H1 (cell line): ENCODE data around the gene ARHGEF18. TPM values are rescaled to one million over a fixed set of nuclear protein-coding genes. Genes with fewer than 3 reads are reported as not detected.

Source experiments
- CTCF ChIA-PET: fragments of 300-600 bp; sonication (Branson Sonifier 250); formaldehyde crosslinking; loops from one replicate; lab custom pipeline; 2021; ENCODE audit not compliant: partially characterized antibody; lab: Charles Lee
- POLR2A ChIA-PET: fragments of 300-600 bp; sonication (Branson Sonifier 250); formaldehyde crosslinking; loops from one replicate; lab custom pipeline; 2021; ENCODE audit warnings: inconsistent platforms; ENCODE audit not compliant: partially characterized antibody; lab: Charles Lee
- DNase-seq, 2 experiments: peaks; one replicate each; pipeline versions ENCODE4 v3.0.0 to v3.0.0-alpha.2; 2010 to 2022; ENCODE audit warnings: low spot score in 2 of 2, low read depth in 1 of 2, mixed read lengths in 1 of 2
- FAIRE-seq: peaks from 2 replicates; lab custom pipeline; 2011; peaks lifted over from hg19 to GRCh38; lab: Jason Lieb, UNC
- H2AFZ ChIP-seq: 2 replicates; pipeline ENCODE4 v1.8.1; 2012; ENCODE audit warnings: low read length, inconsistent platforms
- H2AK5ac ChIP-seq: 2 replicates; pipeline ENCODE4 v1.6.1; 2013; ENCODE audit warnings: low read depth, low read length
- H2BK120ac ChIP-seq: replicated peaks from 2 replicates; pipeline ENCODE3; 2013; ENCODE audit warnings: low read depth, low read length, inconsistent platforms
- H2BK12ac ChIP-seq: 2 replicates; pipeline ENCODE4 v1.6.1; 2013; ENCODE audit warnings: low read depth, low read length
- H2BK15ac ChIP-seq: 2 replicates; pipeline ENCODE4 v1.6.1; 2013; ENCODE audit warnings: low read length
- H2BK20ac ChIP-seq: 2 replicates; pipeline ENCODE4 v1.6.1; 2013; ENCODE audit warnings: low read length
- H2BK5ac ChIP-seq: 2 replicates; pipeline ENCODE4 v1.6.1; 2013; ENCODE audit warnings: low read depth, low read length
- H3K14ac ChIP-seq: 2 replicates; pipeline ENCODE4 v1.6.1; 2013; ENCODE audit warnings: inconsistent platforms; ENCODE audit not compliant: insufficient read length
- H3K18ac ChIP-seq: 2 replicates; pipeline ENCODE4 v1.6.1; 2013; ENCODE audit warnings: low read length; ENCODE audit errors: extremely low read depth
- H3K23ac ChIP-seq: 2 replicates; pipeline ENCODE4 v1.6.1; 2013; ENCODE audit warnings: inconsistent platforms; ENCODE audit not compliant: insufficient read length
- H3K23me2 ChIP-seq: 2 replicates; pipeline ENCODE4 v1.6.1; 2013; ENCODE audit warnings: low read depth, low read length
- H3K27ac ChIP-seq: 2 replicates; pipeline ENCODE4 v1.6.1; 2011; ENCODE audit warnings: low read depth, low read length, inconsistent platforms
- H3K27me3 ChIP-seq, 4 experiments: replicated peaks in 1 of 4; 1 replicate in 1 of 4; 2 replicates in 3 of 4; pipeline versions ENCODE4 v1.6.1 to v1.8.1; 2011 to 2013; ENCODE audit warnings: low read length in 3 of 4, mild to moderate bottlenecking in 3 of 4, inconsistent platforms in 2 of 4, mixed read lengths in 2 of 4, moderate library complexity in 1 of 4; ENCODE audit not compliant: control insufficient read depth in 3 of 4, insufficient read depth in 3 of 4; ENCODE audit errors: extremely low read depth in 1 of 4
- H3K36me3 ChIP-seq, 4 experiments: 2 replicates each; pipeline versions ENCODE4 v1.6.1 to v1.8.1; 2011 to 2013; ENCODE audit warnings: mild to moderate bottlenecking in 4 of 4, low read length in 3 of 4, moderate library complexity in 2 of 4, control low read depth in 1 of 4, inconsistent platforms in 1 of 4; ENCODE audit not compliant: insufficient read depth in 4 of 4, control insufficient read depth in 2 of 4
- H3K4ac ChIP-seq: replicated peaks from 2 replicates; pipeline ENCODE3; 2013; ENCODE audit warnings: low read length, low read depth, mixed read lengths, inconsistent platforms; ENCODE audit not compliant: insufficient read length
- H3K4me1 ChIP-seq, 4 experiments: replicated peaks in 1 of 4; 1 replicate in 1 of 4; 2 replicates in 3 of 4; pipeline versions ENCODE4 v1.6.1 to v1.8.1; 2011 to 2013; ENCODE audit warnings: low read length in 3 of 4, inconsistent platforms in 2 of 4, mixed read lengths in 1 of 4; ENCODE audit not compliant: insufficient read depth in 4 of 4, control insufficient read depth in 3 of 4
- H3K4me2 ChIP-seq, 2 experiments: 2 replicates each; pipeline versions ENCODE4 v1.6.1 to v1.8.1; 2011 to 2013; ENCODE audit warnings: low read depth in 2 of 2, low read length in 2 of 2, control low read depth in 1 of 2, inconsistent platforms in 1 of 2, mild to moderate bottlenecking in 1 of 2; ENCODE audit not compliant: insufficient read depth in 1 of 2
- H3K4me3 ChIP-seq, 4 experiments: fragments of 200-600, 300-600 bp in 1 of 4; sonication (generic), shearing (Covaris generic), sonication (Bioruptor Twin) in 1 of 4; 2 replicates each; pipeline versions ENCODE4 v1.5.1 to v1.8.1; 2011 to 2016; ENCODE audit warnings: low read length in 4 of 4, low read depth in 3 of 4, control low read depth in 2 of 4, inconsistent platforms in 2 of 4, mild to moderate bottlenecking in 2 of 4, mixed read lengths in 1 of 4, moderate library complexity in 1 of 4; ENCODE audit not compliant: insufficient read depth in 2 of 4; ENCODE audit errors: extremely low read depth in 1 of 4
- H3K56ac ChIP-seq: replicated peaks from 2 replicates; pipeline ENCODE3; 2013; ENCODE audit warnings: low read depth, mild to moderate bottlenecking, mixed read lengths, low read length, inconsistent platforms; ENCODE audit not compliant: insufficient read length
- H3K79me1 ChIP-seq: 2 replicates; pipeline ENCODE4 v1.6.1; 2013; ENCODE audit warnings: low read depth, low read length, control low read depth
- H3K79me2 ChIP-seq, 2 experiments: 2 replicates each; pipeline versions ENCODE4 v1.6.1 to v1.8.1; 2012 to 2013; ENCODE audit warnings: low read length in 2 of 2, mild to moderate bottlenecking in 2 of 2, inconsistent platforms in 1 of 2; ENCODE audit not compliant: insufficient read depth in 2 of 2, control insufficient read depth in 1 of 2
- H3K9ac ChIP-seq, 4 experiments: replicated peaks in 1 of 4; 1 replicate in 1 of 4; 2 replicates in 3 of 4; pipeline versions ENCODE4 v1.6.1 to v1.8.1; 2011 to 2013; ENCODE audit warnings: low read depth in 3 of 4, low read length in 3 of 4, control low read depth in 2 of 4, mild to moderate bottlenecking in 2 of 4, moderate library complexity in 2 of 4, inconsistent platforms in 1 of 4; ENCODE audit errors: extremely low read depth in 1 of 4
- H3K9me3 ChIP-seq, 2 experiments: 2 replicates each; pipeline versions ENCODE4 v1.6.1 to v1.8.1; 2012 to 2013; ENCODE audit warnings: mild to moderate bottlenecking in 2 of 2, moderate library complexity in 2 of 2, control low read depth in 1 of 2, inconsistent platforms in 1 of 2, low read depth in 1 of 2, low read length in 1 of 2, mixed read lengths in 1 of 2; ENCODE audit not compliant: insufficient read depth in 2 of 2
- H4K20me1 ChIP-seq, 2 experiments: replicated peaks in 1 of 2; 2 replicates each; pipeline versions ENCODE3 to v1.8.1; 2011 to 2013; ENCODE audit warnings: inconsistent platforms in 2 of 2, low read length in 2 of 2, mild to moderate bottlenecking in 1 of 2; ENCODE audit not compliant: insufficient read depth in 2 of 2, control insufficient read depth in 1 of 2
- H4K5ac ChIP-seq: 2 replicates; pipeline ENCODE4 v1.6.1; 2013; ENCODE audit warnings: low read length, low read depth, mixed read lengths, inconsistent platforms; ENCODE audit not compliant: insufficient read length
- H4K8ac ChIP-seq: 2 replicates; pipeline ENCODE4 v1.8.0; 2013; ENCODE audit warnings: mild to moderate bottlenecking, moderate library complexity, low read length, inconsistent platforms; ENCODE audit not compliant: insufficient read depth; ENCODE audit errors: extremely low read depth
- H4K91ac ChIP-seq: replicated peaks from 2 replicates; pipeline ENCODE3; 2013; ENCODE audit warnings: low read length, mixed read lengths, inconsistent platforms; ENCODE audit not compliant: insufficient read length
- ASH2L ChIP-seq: fragments of 200-600, 300-600 bp; sonication (generic); IDR thresholded peaks from one replicate; pipeline ENCODE4 v1.7.1; 2017; ENCODE audit warnings: low read length
- KDM4A ChIP-seq: IDR thresholded peaks from one replicate; pipeline ENCODE4 v1.7.1; 2012; ENCODE audit warnings: low read depth, mild to moderate bottlenecking, moderate library complexity, low read length, inconsistent platforms; ENCODE audit not compliant: severe bottlenecking
- SIX5 ChIP-seq: IDR thresholded peaks from 2 replicates; pipeline ENCODE4 v1.6.1; 2011; ENCODE audit warnings: mild to moderate bottlenecking, low read depth, low read length
- WGBS, 2 experiments: shearing (Covaris generic) in 1 of 2; methylation state at CpG; one replicate each; pipeline versions ENCODE4 v1.1.6 to v1.1.7; 2013 to 2015; ENCODE audit warnings: low lambda C conversion rate in 2 of 2, mixed read lengths in 2 of 2, inconsistent platforms in 1 of 2, low coverage in 1 of 2, missing lambda C conversion rate in 1 of 2; ENCODE audit not compliant: insufficient replicate concordance in 2 of 2, insufficient coverage in 1 of 2, insufficient read length in 1 of 2; ENCODE audit errors: extremely low coverage in 1 of 2, missing lambda C conversion rate in 1 of 2; 5-methylcytosine and 5-hydroxymethylcytosine counted together
- polyA plus RNA-seq, 7 experiments: library from polyadenylated mRNA; depleted of rRNA in 3 of 7; stranded (reverse) in 5 of 7; unstranded in 2 of 7; fragments of >200 nt in 5 of 7; fragments of 200-250 nt in 2 of 7; gene quantifications; 1 replicate in 5 of 7; 2 replicates in 1 of 7; 4 replicates in 1 of 7; pipeline versions ENCODE4 v1.2.1 to v1.2.3, GENCODE V29; 2011 to 2013; ENCODE audit warnings: missing spikeins in 2 of 7, mixed read lengths in 2 of 7
- total RNA-seq: library from RNA; stranded (reverse); fragmentation: NEBNext Ultra II Directional; extraction: Animal tissue kit (Norgen Biotek cat#: 25700); gene quantifications from 2 replicates; pipeline ENCODE4 v1.2.1, GENCODE V29; 2021

ARHGEF18 gene
- total and polyA plus RNA-seq, 2 of the 8 experiments (the other 6 are each of a cell fraction or from before 2014, with no cell fraction given) = 12.2 to 35.9 TPM

GRCh38 chr19:7336321-7336973 is 12.3 kb upstream of the ARHGEF18 start:
- Histone ChIP-seq H2AFZ (no peak overlapping the region), H3K4me2 (no peak overlapping the region), H3K14ac (no peak overlapping the region), H2BK20ac (no peak overlapping the region), H3K36me3 (no peaks in the 10 kb centered on the region), H3K9ac (no peak overlapping the region), H3K4ac (no peak overlapping the region), H3K27ac (no peak overlapping the region), H2BK12ac (no peak overlapping the region), H3K18ac (no peak overlapping the region), H4K20me1 (peaks cover 0 to 1% of the 10 kb centered on the region in 2 experiments), H3K9me3 (no peaks in the 10 kb centered on the region), H2BK120ac (no peak overlapping the region), H3K4me1 (no peaks in the 10 kb centered on the region), H3K27me3 (no peaks in the 10 kb centered on the region), H2BK15ac (no peak overlapping the region), H3K23ac (no peak overlapping the region), H2AK5ac (no peak overlapping the region), H3K79me1 (no peaks in the 10 kb centered on the region), H3K23me2 (peaks cover 2% of the 10 kb centered on the region; the same call in 1 of the 2 replicates), H3K79me2 (no peaks in the 10 kb centered on the region), H4K91ac (peak overlapping the region; percentile 54), H4K5ac (no peak overlapping the region), H3K56ac (no peak overlapping the region), H2BK5ac (no peak overlapping the region), H3K4me3 (no peak overlapping the region), H4K8ac (no peak overlapping the region)
- ChIA-PET CTCF (interaction anchor here (0.6 to 1.8 kb wide), 5 partner anchors 10 to 234 kb away, joined by 3 to 9 read pairs (median 3); no protein-coding TSS in a partner anchor), POLR2A (no interaction called here)
- no peak for FAIRE-seq
- WGBS, 2 experiments = 77% methylated on average over 6 of the region's 9 CpGs; no CpG with 5 or more reads in 1 of the 2 experiments
- no peak for DNase-seq
- TF ChIP-seq ASH2L (no peak), SIX5 (no peak), KDM4A (no peak)
